HCT116 (cell line): ENCODE results near the gene NBPF4. TPM values are rescaled to one million over a fixed set of nuclear protein-coding genes. Genes with fewer than 3 reads are reported as not detected.

Source experiments
- ATAC-seq: fragments of 200-7000 bp; cut with Tn5 transposase; 2 replicates; pipeline ENCODE4 v1.9.1; 2020; ENCODE audit warnings: mild to moderate bottlenecking, moderate library complexity
- BruUV-seq: library from RNA; stranded (reverse); fragments of 400-500 nt; replicated peaks from 2 replicates; lab custom pipeline; 2021; lab: Mats Ljungman, UMichigan
- CTCF ChIA-PET: fragments of 300-600 bp; sonication (Branson Sonifier 250); formaldehyde crosslinking; loops from one replicate; lab custom pipeline; 2021; ENCODE audit warnings: antibody characterized with exemption; lab: Charles Lee
- POLR2A ChIA-PET: fragments of 300-600, 350-600 bp; sonication (Branson Sonifier 250); formaldehyde crosslinking; loops from one replicate; lab custom pipeline; 2021; ENCODE audit warnings: antibody characterized with exemption; lab: Charles Lee
- RAD21 ChIA-PET, 2 experiments: fragments of 300-600 bp; sonication (Branson Sonifier 250); formaldehyde crosslinking; loops; one replicate each; lab custom pipeline; 2023; ENCODE audit warnings: low total read pairs in 2 of 2; ENCODE audit not compliant: uncharacterized antibody in 2 of 2, unreplicated experiment in 2 of 2, low non-redundant PET in 1 of 2; lab: Charles Lee
- DNase-seq: peaks from one replicate; pipeline ENCODE4 v3.0.0-alpha.2; 2010; ENCODE audit warnings: low read depth, low spot score
- H2AFZ ChIP-seq: fragments of 200-600 bp; shearing (Covaris generic), sonication (generic); 2 replicates; pipeline ENCODE4 v1.6.1; 2017; ENCODE audit warnings: low read depth, mixed run types, mixed read lengths, antibody characterized with exemption, low read length; ENCODE audit not compliant: poor library complexity, severe bottlenecking
- H3K27ac ChIP-seq: 2 replicates; pipeline ENCODE4 v1.5.1; 2012; ENCODE audit warnings: low read depth, low read length
- H3K27me3 ChIP-seq: fragments of 200-600 bp; sonication (generic); 2 replicates; pipeline ENCODE4 v1.6.1; 2016; ENCODE audit warnings: mixed run types, low read length, mixed read lengths; ENCODE audit not compliant: insufficient read depth
- H3K36me3 ChIP-seq, 2 experiments: fragments of 200-500 bp in 1 of 2; fragments of 200-600 bp in 1 of 2; sonication (Bioruptor generic) in 1 of 2; sonication (generic) in 1 of 2; 2 replicates each; pipeline versions ENCODE4 v1.5.1 to v1.6.1; 2014 to 2016; ENCODE audit warnings: low read length in 2 of 2, inconsistent platforms in 1 of 2, mixed read lengths in 1 of 2, mixed run types in 1 of 2; ENCODE audit not compliant: insufficient read depth in 2 of 2, control insufficient read depth in 1 of 2
- H3K4me1 ChIP-seq, 2 experiments: fragments of 200-600 bp in 1 of 2; sonication (generic) in 1 of 2; 2 replicates each; pipeline versions ENCODE4 v1.5.1 to v1.6.1; 2012 to 2017; ENCODE audit warnings: low read length in 2 of 2, inconsistent platforms in 1 of 2, mild to moderate bottlenecking in 1 of 2, mixed read lengths in 1 of 2, mixed run types in 1 of 2, moderate library complexity in 1 of 2; ENCODE audit not compliant: insufficient read depth in 2 of 2, control insufficient read depth in 1 of 2
- H3K4me2 ChIP-seq: fragments of 200-600 bp; sonication (generic); 2 replicates; pipeline ENCODE4 v1.6.1; 2017; ENCODE audit warnings: mixed run types, low read length, mixed read lengths
- H3K4me3 ChIP-seq, 2 experiments: fragments of 200-600 bp in 1 of 2; sonication (generic) in 1 of 2; replicated peaks in 1 of 2; 2 replicates each; pipeline ENCODE4 v1.5.1; 2011 to 2016; ENCODE audit warnings: low read length in 2 of 2, control low read depth in 1 of 2, low read depth in 1 of 2, mild to moderate bottlenecking in 1 of 2, mixed read lengths in 1 of 2, mixed run types in 1 of 2
- H3K79me2 ChIP-seq: fragments of 200-600 bp; sonication (generic); 2 replicates; pipeline ENCODE4 v1.6.1; 2017; ENCODE audit warnings: mild to moderate bottlenecking, mixed run types, low read length, moderate library complexity, mixed read lengths; ENCODE audit not compliant: insufficient read depth
- H3K9ac ChIP-seq: fragments of 200-600 bp; sonication (generic); 2 replicates; pipeline ENCODE4 v1.6.1; 2016; ENCODE audit warnings: low read length, mixed read lengths
- H3K9me2 ChIP-seq: fragments of 200-600 bp; sonication (generic), shearing (Covaris generic); 2 replicates; pipeline ENCODE4 v1.6.1; 2017; ENCODE audit warnings: mixed run types, mild to moderate bottlenecking, moderate library complexity; ENCODE audit not compliant: insufficient read depth
- H3K9me3 ChIP-seq, 2 experiments: fragments of 200-500 bp in 1 of 2; fragments of 200-600 bp in 1 of 2; sonication (Bioruptor generic) in 1 of 2; sonication (generic) in 1 of 2; 2 replicates each; pipeline ENCODE4 v1.6.1; 2014 to 2017; ENCODE audit warnings: low read length in 2 of 2, mixed read lengths in 2 of 2, inconsistent platforms in 1 of 2, low read depth in 1 of 2, mild to moderate bottlenecking in 1 of 2, mixed run types in 1 of 2, moderate library complexity in 1 of 2; ENCODE audit not compliant: control insufficient read depth in 1 of 2, insufficient read depth in 1 of 2
- H4K20me1 ChIP-seq: fragments of 200-600 bp; sonication (generic), shearing (Covaris generic); 2 replicates; pipeline ENCODE4 v1.6.1; 2017; ENCODE audit warnings: mixed run types, mild to moderate bottlenecking, moderate library complexity; ENCODE audit not compliant: insufficient read depth
- CEBPB ChIP-seq: IDR thresholded peaks from 2 replicates; pipeline ENCODE4 v1.6.1; 2012; ENCODE audit warnings: low read depth
- CTCF ChIP-seq, 3 experiments: fragments of 200-600 bp in 1 of 3; sonication (generic) in 1 of 3; IDR thresholded peaks in 2 of 3; conservative IDR thresholded peaks in 1 of 3; 2 replicates each; pipeline ENCODE4 v1.5.1; 2012 to 2017; ENCODE audit warnings: low read depth in 2 of 3, low read length in 2 of 3, antibody characterized with exemption in 1 of 3, borderline replicate concordance in 1 of 3, control low read depth in 1 of 3, mild to moderate bottlenecking in 1 of 3, mixed read lengths in 1 of 3, mixed run types in 1 of 3, moderate library complexity in 1 of 3; ENCODE audit not compliant: insufficient read depth in 1 of 3
- EZH2phosphoT487 ChIP-seq: fragments of 200-600 bp; IDR thresholded peaks from 2 replicates; pipeline ENCODE4 v1.6.1; 2018; ENCODE audit warnings: antibody characterized with exemption, borderline replicate concordance
- POLR2AphosphoS5 ChIP-seq: IDR thresholded peaks from 2 replicates; pipeline ENCODE4 v1.6.1; 2011; ENCODE audit warnings: mild to moderate bottlenecking, low read depth, low read length, moderate library complexity
- RAD21 ChIP-seq: IDR thresholded peaks from 2 replicates; pipeline ENCODE4 v1.6.1; 2012; ENCODE audit warnings: low read depth, mild to moderate bottlenecking
- SIN3A ChIP-seq: IDR thresholded peaks from 2 replicates; pipeline ENCODE4 v1.6.1; 2012; ENCODE audit warnings: low read depth
- SP1 ChIP-seq: IDR thresholded peaks from 2 replicates; pipeline ENCODE4 v1.6.1; 2012; ENCODE audit warnings: low read depth
- SRF ChIP-seq: IDR thresholded peaks from 2 replicates; pipeline ENCODE4 v1.6.1; 2012; ENCODE audit warnings: low read depth
- ZFX ChIP-seq: fragments of 450-650 bp; IDR thresholded peaks from 2 replicates; pipeline ENCODE4 v1.6.1; 2017
- intact Hi-C: fragments of 100-400 bp; cut with micrococcal nuclease; formaldehyde crosslinking; loops from 2 replicates; pipeline ENCODE4 v1.10.0; 2022
- total RNA-seq: library from RNA; stranded (reverse); gene quantifications from one replicate; pipeline ENCODE4 v1.2.1, GENCODE V29; 2021; ENCODE audit not compliant: unreplicated experiment
- TF ChIP-seq, protein P1 (sequence below): IDR thresholded peaks from 2 replicates; pipeline ENCODE4 v1.6.1; 2012; ENCODE audit warnings: low read depth

Gene NBPF4
- total RNA-seq, 1 experiment from 2014 or later = not detected

GRCh38 chr1:108211014-108211413 lies 32.9 kb downstream of the NBPF4 start (continued):
- TF ChIP-seq, protein P1, sequence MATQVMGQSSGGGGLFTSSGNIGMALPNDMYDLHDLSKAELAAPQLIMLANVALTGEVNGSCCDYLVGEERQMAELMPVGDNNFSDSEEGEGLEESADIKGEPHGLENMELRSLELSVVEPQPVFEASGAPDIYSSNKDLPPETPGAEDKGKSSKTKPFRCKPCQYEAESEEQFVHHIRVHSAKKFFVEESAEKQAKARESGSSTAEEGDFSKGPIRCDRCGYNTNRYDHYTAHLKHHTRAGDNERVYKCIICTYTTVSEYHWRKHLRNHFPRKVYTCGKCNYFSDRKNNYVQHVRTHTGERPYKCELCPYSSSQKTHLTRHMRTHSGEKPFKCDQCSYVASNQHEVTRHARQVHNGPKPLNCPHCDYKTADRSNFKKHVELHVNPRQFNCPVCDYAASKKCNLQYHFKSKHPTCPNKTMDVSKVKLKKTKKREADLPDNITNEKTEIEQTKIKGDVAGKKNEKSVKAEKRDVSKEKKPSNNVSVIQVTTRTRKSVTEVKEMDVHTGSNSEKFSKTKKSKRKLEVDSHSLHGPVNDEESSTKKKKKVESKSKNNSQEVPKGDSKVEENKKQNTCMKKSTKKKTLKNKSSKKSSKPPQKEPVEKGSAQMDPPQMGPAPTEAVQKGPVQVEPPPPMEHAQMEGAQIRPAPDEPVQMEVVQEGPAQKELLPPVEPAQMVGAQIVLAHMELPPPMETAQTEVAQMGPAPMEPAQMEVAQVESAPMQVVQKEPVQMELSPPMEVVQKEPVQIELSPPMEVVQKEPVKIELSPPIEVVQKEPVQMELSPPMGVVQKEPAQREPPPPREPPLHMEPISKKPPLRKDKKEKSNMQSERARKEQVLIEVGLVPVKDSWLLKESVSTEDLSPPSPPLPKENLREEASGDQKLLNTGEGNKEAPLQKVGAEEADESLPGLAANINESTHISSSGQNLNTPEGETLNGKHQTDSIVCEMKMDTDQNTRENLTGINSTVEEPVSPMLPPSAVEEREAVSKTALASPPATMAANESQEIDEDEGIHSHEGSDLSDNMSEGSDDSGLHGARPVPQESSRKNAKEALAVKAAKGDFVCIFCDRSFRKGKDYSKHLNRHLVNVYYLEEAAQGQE = no peak
- TF ChIP-seq SIN3A = no peak
- TF ChIP-seq, all 23 proteins: peak for 0

DNA sequence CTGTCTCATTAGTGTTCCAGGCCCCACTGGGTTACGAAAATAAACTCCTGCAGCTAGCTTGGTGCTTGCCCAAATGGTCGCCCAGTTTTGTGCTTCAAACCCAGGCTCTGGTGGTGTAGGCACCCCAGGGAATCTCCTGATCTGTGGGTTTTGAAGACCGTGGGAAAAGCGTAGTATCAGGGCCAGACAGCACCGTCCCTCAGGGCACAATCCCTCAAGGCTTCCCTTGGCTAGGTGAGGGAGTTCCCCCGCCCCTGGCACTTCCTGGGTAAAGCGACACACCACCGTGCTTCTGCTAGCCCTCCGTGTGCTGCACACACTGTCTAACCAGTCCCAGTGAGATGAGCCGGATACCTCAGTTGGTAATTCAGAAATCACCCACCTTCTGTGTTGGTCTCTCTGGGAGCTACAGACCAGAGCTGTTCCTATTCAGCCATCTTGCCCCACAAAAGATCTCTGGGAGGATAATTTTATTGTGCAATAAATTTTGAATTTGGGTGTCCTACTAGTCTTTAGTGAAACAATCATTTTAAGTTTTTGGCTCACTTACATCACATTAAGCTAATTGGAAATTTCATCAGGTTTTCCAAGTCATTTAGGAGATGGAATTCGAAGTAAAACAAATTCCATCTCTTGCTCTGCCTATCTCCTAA lies 34.3 kb downstream of the NBPF4 start:
- intact Hi-C loops = loop anchor here (5.0 kb wide), 1 partner anchor 353 kb away; the partner anchor contains the start of gene EEIG2
- H3K9me2 ChIP-seq = no peaks in the 10 kb centered on the region
- H3K79me2 ChIP-seq = no peaks in the 10 kb centered on the region
- no peak for ATAC-seq
- no peak overlapping the region for H3K4me3 ChIP-seq
- RAD21 ChIA-PET = no interaction called here
- H3K9ac ChIP-seq = no peak overlapping the region
- CTCF ChIA-PET = interaction anchor here (0.8 kb wide), 1 partner anchor 9 kb away, joined by 4 read pairs; no protein-coding TSS in a partner anchor
- no peak overlapping the region for H3K27ac ChIP-seq
- TF ChIP-seq SP1 (no peak), CTCF (IDR thresholded peaks at IDR 0.05 in 2 of 3, conservative IDR thresholded peaks at IDR 0.05 in 1 of 3; ENCODE audit: borderline replicate concordance in 1 of 3, insufficient read depth in 1 of 3, low read depth in 2 of 3, low read length in 2 of 3) (no peak), EZH2phosphoT487 (no peak), ZFX (no peak), SIN3A (no peak), RAD21 (no peak), POLR2AphosphoS5 (no peak), CEBPB (no peak), SRF (no peak)
- TF ChIP-seq, protein P1 = no peak
- no peak overlapping the region for H2AFZ ChIP-seq
- no peaks in the 10 kb centered on the region for H3K36me3 ChIP-seq
- BruUV-seq = no TSS peak
- POLR2A ChIA-PET = interaction anchor here (1.6 kb wide), 1 partner anchor 9 kb away, joined by 9 read pairs; the partner anchor contains the start of gene SLC25A24
- no peak overlapping the region for H3K4me2 ChIP-seq
- no peaks in the 10 kb centered on the region for H4K20me1 ChIP-seq
- no peaks in the 10 kb centered on the region for H3K9me3 ChIP-seq
- H3K4me1 ChIP-seq = no peaks in the 10 kb centered on the region
- DNase-seq = no peak
- H3K27me3 ChIP-seq = peaks cover 9% of the 10 kb centered on the region; the same call in 1 of the 2 replicates
